Ascending aorta (tissue), 2 donors: Measurements from ENCODE around the gene PSMB9. TPM values are rescaled to one million over a fixed set of nuclear protein-coding genes. Genes with fewer than 3 reads are reported as not detected.

Experiments
- DNase-seq, 2 donors: peaks; one replicate each; pipeline ENCODE4 v3.0.0-alpha.2; 2019; ENCODE audit warnings: low spot score in 2 of 2
- H3K27ac ChIP-seq, 2 donors: fragments of 200-600 bp; sonication (generic); one replicate each; pipeline ENCODE4 v1.5.1; 2016 to 2017; ENCODE audit warnings: mild to moderate bottlenecking in 1 of 2
- H3K27me3 ChIP-seq: fragments of 200-600 bp; sonication (generic); one replicate; pipeline ENCODE4 v1.5.1; 2017
- H3K36me3 ChIP-seq, 2 donors: fragments of 200-600 bp; sonication (generic); one replicate each; pipeline ENCODE4 v1.5.1; 2016
- H3K4me1 ChIP-seq, 2 donors: fragments of 200-600 bp; sonication (generic); one replicate each; pipeline ENCODE4 v1.5.1; 2016 to 2017; ENCODE audit warnings: mild to moderate bottlenecking in 1 of 2
- H3K4me3 ChIP-seq, 2 donors: fragments of 200-600 bp; sonication (generic); one replicate each; pipeline ENCODE4 v1.5.1; 2016 to 2017; ENCODE audit warnings: mild to moderate bottlenecking in 1 of 2
- H3K9me3 ChIP-seq, 2 donors: fragments of 200-600 bp; sonication (generic); one replicate each; pipeline ENCODE4 v1.5.1; 2016
- intact Hi-C: fragments of 100-400 bp; cut with DNase I; formaldehyde crosslinking; loops from one replicate; pipeline ENCODE4 v1.15.1; 2023
- total RNA-seq: library from RNA; depleted of rRNA; stranded (reverse); fragments of >200 nt; gene quantifications from one replicate; pipeline ENCODE4 v1.1.0, GENCODE V29; 2016
- TF ChIP-seq, protein P1 (sequence below), 3 experiments: fragments of 200-600 bp in 2 of 3; fragments of 450-650 bp in 1 of 3; sonication (generic) in 2 of 3; IDR thresholded peaks; one replicate each; pipeline ENCODE4 v1.5.1; 2016 to 2019; ENCODE audit warnings: antibody characterized with exemption in 3 of 3, mild to moderate bottlenecking in 1 of 3, moderate library complexity in 1 of 3

The PSMB9 gene
- total RNA-seq, 1 donor from 2014 or later = 42.8 TPM

DNA sequence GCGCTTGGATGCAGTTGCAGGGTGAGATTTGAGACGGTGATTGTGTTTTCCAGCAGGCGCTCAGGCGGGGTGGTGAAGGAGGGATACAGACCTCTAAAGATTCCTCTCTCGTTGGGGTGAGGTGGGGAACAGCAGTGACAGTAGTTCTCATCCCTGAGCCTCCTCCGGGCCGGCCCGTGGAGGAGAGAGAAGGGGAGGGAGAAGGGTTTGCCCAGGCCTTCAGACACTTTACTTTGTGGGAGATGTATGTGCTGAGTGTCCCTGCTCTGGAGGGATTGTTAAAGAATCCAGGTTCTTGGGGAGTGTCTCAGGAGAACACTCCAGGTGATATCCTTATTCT, 41.0 kb downstream of the PSMB9 start:
- H3K27ac ChIP-seq = peak overlapping the region; percentile 86 to 92
- intact Hi-C loops = loop anchor here (2.0 to 10.0 kb wide), 3 partner anchors 58 to 180 kb away; partner anchors contain the start of genes BRD2, HLA-DMA, HLA-DPA1 and HLA-DPB1
- TF ChIP-seq, protein P1, sequence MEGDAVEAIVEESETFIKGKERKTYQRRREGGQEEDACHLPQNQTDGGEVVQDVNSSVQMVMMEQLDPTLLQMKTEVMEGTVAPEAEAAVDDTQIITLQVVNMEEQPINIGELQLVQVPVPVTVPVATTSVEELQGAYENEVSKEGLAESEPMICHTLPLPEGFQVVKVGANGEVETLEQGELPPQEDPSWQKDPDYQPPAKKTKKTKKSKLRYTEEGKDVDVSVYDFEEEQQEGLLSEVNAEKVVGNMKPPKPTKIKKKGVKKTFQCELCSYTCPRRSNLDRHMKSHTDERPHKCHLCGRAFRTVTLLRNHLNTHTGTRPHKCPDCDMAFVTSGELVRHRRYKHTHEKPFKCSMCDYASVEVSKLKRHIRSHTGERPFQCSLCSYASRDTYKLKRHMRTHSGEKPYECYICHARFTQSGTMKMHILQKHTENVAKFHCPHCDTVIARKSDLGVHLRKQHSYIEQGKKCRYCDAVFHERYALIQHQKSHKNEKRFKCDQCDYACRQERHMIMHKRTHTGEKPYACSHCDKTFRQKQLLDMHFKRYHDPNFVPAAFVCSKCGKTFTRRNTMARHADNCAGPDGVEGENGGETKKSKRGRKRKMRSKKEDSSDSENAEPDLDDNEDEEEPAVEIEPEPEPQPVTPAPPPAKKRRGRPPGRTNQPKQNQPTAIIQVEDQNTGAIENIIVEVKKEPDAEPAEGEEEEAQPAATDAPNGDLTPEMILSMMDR (IDR thresholded peaks at IDR 0.05) = no peak

GRCh38 chr6:32903952-32904351, 50.0 kb downstream of the PSMB9 start:
- TF ChIP-seq, protein P1 (IDR thresholded peaks at IDR 0.05) = no peak
- DNase-seq = no peak
- Histone ChIP-seq H3K9me3 (no peaks in the 10 kb centered on the region), H3K27ac (no peak overlapping the region), H3K4me3 (no peak overlapping the region), H3K4me1 (no peaks in the 10 kb centered on the region), H3K27me3 (no peaks in the 10 kb centered on the region), H3K36me3 (no peaks in the 10 kb centered on the region)
- intact Hi-C loops = no loop called here

More for the DNA sequence above, 41.0 kb downstream of the PSMB9 start:
- H3K36me3 ChIP-seq = no peaks in the 10 kb centered on the region
- H3K27me3 ChIP-seq = no peaks in the 10 kb centered on the region
- no peak for DNase-seq
- peaks cover 5 to 8% of the 10 kb centered on the region in 2 donors for H3K4me1 ChIP-seq
- H3K9me3 ChIP-seq = no peaks in the 10 kb centered on the region
- peak overlapping the region; percentile 78 to 94 for H3K4me3 ChIP-seq

- Histone ChIP-seq H3K9me3 (no peaks in the 10 kb centered on the region), H3K27ac (no peak overlapping the region), H3K27me3 (no peaks in the 10 kb centered on the region), H3K4me1 (no peaks in the 10 kb centered on the region), H3K4me3 (no peak overlapping the region), H3K36me3 (no peaks in the 10 kb centered on the region)
- DNase-seq = no peak
- TF ChIP-seq, protein P1 (IDR thresholded peaks at IDR 0.05) = no peak
- intact Hi-C loops = no loop called here
Measured at GRCh38 chr6:32905078-32905477, 51.1 kb downstream of the PSMB9 start.

DNA sequence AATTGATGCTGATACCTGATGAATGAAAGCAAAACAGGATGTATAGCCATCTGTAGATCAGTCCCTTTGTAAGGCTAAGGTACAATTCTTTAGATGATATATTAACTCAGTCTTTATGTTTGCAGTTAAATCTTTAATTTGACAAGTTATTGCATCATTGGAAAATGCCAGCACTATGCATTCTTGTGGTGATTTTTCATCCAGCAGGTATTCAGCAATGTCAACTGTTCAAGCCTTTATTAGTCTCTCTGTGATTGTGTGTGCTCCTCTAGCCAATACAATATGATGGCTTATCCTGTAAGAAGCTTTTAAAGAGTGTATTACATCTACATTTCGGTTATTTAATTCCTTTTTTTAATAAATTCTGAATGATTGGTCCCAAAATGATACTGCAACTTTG, 52.5 kb downstream of the PSMB9 start:
- intact Hi-C loops = no loop called here
- Histone ChIP-seq H3K4me1 (no peaks in the 10 kb centered on the region), H3K4me3 (no peak overlapping the region), H3K27ac (no peak overlapping the region), H3K27me3 (no peaks in the 10 kb centered on the region), H3K36me3 (no peaks in the 10 kb centered on the region), H3K9me3 (no peaks in the 10 kb centered on the region)
- TF ChIP-seq, protein P1 (IDR thresholded peaks at IDR 0.05) = no peak
- DNase-seq = no peak

DNA sequence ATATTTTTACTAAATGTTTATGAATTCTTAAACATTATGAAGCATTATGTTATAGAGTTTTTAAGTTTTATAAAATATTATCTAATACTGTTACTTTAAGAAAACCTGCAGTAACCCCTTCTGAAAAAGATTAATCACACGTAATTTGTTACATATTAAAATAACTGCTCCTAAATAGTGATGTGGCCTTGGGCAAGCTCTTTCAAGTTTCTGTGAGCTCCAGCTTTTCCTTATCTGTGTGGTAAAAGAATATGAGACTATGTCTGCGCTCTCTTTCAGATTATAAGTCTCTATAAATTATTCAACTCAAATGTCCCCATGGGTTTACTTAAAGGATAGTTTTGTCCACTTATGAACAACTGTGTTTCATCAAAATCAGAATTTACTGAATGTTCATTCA, 54.9 kb downstream of the PSMB9 start:
- no peaks in the 10 kb centered on the region for H3K9me3 ChIP-seq
- intact Hi-C loops = no loop called here
- H3K27ac ChIP-seq = no peak overlapping the region
- TF ChIP-seq, protein P1 (IDR thresholded peaks at IDR 0.05) = no peak
- H3K4me3 ChIP-seq = no peak overlapping the region
- no peak for DNase-seq
- no peaks in the 10 kb centered on the region for H3K4me1 ChIP-seq
- H3K27me3 ChIP-seq = no peaks in the 10 kb centered on the region
- H3K36me3 ChIP-seq = no peaks in the 10 kb centered on the region

Other genes with a start within 250 kb of the PSMB9 start
- 2.0 TPM for gene HLA-DQA1, start 216.8 kb upstream of the PSMB9 start, total RNA-seq
- gene HLA-DQB1, start 187.5 kb upstream of the PSMB9 start, total RNA-seq = 3.5 TPM
- gene HLA-DQA2, start 112.8 kb upstream of the PSMB9 start, total RNA-seq = 2.2 TPM
- 0.53 TPM for gene HLA-DQB2, start 90.7 kb upstream of the PSMB9 start, total RNA-seq
- gene HLA-DOB, start 37.2 kb upstream of the PSMB9 start, total RNA-seq = not detected
- 26.7 TPM for gene TAP2, start 15.5 kb upstream of the PSMB9 start, total RNA-seq
- 18.4 TPM for gene PSMB8, start 10.1 kb upstream of the PSMB9 start, total RNA-seq
- 51.2 TPM for gene TAP1, start 488 bp upstream of the PSMB9 start, total RNA-seq
- 26.8 TPM for gene HLA-DMB, start 86.8 kb downstream of the PSMB9 start, total RNA-seq
- 28.0 TPM for gene HLA-DMA, start 98.9 kb downstream of the PSMB9 start, total RNA-seq
- gene BRD2, start 114.4 kb downstream of the PSMB9 start, total RNA-seq = 140 TPM
- gene HLA-DOA, start 155.4 kb downstream of the PSMB9 start, total RNA-seq = 358 TPM
- gene HLA-DPA1, start 219.5 kb downstream of the PSMB9 start, total RNA-seq = 285 TPM
- 72.7 TPM for gene HLA-DPB1, start 221.8 kb downstream of the PSMB9 start, total RNA-seq